Effector CD8-positive, alpha-beta T cell (primary cell): ENCODE measurements around the gene ADARB1.

ENCODE experiments used
- DNase-seq: peaks from one replicate; lab custom pipeline; 2025; lab: John Stamatoyannopoulos, UW

Gene ADARB1

DNA sequence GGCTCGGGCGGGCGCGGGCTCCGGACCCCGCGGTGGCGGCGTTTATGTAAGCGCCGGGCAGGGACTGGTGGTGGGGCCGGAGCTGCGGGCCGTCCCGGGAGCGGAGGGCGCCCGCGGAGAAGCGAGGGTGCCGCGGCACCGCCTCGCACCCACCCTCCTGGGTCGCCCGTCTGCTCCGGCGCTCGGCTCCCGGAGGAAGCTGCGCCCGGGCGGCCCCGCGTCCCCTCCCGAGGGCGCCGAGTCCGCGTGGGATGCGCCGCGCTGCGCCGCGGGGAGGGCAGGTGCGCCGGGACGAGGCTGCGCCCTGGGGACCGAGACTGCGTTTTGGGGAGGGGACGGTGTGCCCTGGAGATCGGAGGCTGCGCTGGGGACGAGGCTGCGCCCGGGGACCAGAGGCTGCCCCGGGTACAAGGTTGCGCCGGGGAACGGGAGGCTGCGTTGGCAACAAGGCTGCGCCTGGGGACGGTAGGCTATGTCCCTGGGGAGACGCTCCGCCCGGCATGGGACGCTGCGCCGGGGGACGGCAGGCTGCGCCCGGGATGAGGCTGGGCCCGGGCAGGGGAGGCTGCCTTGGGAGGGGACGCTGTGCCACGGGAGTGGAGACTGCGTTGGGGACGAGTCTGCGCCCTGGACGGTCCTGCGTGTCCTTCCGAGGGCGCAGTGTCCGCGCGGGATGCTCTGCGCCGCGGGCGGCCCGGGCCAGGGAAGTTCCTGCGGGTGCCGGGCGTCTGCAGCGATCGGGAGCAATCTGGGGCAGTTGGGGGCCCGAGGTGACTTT is 627 bp downstream of the ADARB1 start:
- DNase-seq = no peak

DNA sequence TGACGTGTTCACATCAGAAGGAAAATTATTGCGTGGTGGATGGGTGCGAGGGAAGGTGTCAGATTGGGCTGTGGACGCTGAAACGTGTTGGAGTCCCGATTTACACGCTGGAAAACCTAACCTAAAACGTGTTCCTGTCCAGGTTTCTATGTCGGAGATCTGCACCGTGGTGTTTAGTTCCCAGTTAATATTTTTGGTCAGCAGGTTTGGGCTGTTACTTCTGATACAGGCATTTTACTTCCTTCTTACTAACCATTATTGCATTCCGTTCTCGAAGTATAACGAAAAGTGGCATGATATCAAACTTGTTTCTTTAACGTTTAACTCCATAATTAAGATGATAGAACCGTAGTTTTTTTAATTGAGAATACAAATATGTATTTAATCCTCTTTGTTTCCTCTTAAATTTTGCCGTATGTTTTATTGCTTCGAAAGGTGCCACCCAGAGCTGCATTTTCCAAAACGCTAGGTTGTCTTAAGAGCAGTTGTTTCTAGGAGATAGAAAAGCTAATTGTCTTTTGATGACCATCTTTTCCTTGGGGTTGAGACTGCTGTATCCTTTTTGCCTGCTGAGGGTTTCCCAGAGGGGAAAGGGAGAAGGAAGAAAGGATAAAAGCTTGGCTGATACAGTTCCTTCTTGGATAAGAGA is 1.3 kb downstream of the ADARB1 start:
- no peak for DNase-seq

DNA sequence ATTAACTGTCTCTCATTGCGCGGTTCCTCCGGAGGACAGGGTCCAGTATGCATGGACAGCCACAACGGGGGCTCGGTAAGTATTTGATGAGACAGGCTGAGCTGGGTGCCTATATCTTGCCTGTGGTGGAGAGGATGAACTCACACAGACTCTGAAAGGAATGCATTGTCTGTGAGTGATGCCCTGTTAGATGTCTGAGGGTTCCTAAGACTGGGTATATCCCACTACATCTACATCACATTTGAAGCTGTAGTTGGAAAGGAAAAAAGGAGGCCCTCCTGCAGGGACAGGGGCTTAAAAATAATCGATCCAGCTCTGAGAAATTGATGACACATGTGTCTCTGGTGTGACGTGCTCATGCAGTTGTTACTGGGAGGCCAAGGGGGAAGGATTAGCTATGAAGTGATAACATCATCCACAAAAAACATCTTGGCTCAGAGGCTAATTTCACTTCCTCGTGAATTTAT is 1.9 kb downstream of the ADARB1 start:
- no peak for DNase-seq

DNA sequence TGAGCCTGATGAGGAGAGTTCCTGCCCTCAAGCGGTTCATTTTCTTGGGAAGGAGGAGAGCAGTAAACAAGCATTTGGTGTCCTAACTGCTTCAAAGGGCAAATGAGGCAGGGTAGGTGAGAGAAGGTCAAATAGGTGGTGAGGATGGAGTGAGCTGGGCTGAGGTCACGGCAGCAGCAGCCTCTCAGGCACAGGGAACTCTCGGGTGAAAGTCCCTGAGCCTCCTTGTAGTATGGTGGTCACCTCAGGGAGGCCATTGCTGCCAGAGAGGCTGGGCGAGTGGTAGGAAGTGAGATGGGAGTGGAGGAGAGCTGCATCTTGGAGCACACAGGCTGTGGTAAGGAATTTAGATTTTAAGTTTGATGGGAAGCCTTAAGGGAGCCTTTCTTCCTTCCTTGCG is 4.0 kb downstream of the ADARB1 start:
- DNase-seq = no peak

DNA sequence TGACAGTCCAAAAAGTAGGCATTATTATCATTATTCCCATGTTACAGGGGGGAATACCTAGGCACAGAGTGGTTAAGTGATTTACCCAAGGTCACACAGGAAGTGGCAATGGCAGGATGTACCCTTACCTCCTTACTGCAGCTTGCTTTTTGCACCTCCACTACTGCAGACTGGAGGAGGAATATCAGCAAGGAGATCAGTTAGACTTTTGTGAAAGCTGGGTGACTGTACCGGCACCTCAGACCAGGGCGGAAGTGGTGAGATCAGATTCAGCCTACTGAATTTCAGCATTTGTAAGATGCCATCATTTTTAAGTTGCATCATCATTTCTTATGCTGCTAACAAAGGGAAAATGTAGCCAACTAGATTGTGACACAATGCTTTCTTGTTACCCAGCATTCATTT is 4.5 kb downstream of the ADARB1 start:
- DNase-seq = peak; percentile 47

DNA sequence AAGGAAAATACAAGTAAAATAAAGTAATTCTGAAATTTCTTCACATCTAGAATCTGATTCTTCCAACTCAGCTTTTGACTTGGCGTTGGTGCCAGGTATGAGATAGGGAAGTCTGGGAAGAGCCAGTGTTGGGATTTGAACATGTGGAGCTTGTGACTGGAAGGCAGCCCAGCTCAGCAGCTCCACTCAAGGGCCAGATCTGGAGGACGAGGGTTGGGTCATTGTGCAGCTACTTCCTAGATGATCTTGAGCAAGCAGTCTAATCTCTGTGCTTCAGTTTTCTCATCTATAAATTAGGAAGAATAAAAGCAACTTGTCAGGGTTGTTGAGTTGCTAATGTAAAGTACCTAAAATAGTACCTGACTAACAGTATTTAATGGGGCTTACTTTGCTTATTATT is 5.0 kb downstream of the ADARB1 start:
- no peak for DNase-seq

DNA sequence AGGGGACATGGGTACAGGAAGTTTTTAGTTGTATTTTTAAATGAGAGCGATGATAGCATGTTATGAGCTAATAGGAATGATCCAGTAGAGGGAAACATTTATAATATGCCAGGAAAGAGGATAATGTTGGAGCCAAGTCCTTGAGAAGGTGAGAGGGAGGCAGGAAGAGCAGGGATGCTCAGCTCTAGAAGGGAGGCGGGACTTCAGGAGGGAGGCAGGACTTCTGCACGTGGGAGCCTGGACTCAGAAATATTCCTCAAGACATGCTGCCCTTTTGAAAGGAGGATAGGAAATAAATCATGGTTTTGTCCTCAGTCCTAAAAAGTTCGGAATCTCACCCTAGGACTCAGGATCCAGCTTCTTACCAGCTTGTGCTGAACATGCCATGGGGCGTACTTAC is 5.9 kb downstream of the ADARB1 start:
- DNase-seq = no peak

DNA sequence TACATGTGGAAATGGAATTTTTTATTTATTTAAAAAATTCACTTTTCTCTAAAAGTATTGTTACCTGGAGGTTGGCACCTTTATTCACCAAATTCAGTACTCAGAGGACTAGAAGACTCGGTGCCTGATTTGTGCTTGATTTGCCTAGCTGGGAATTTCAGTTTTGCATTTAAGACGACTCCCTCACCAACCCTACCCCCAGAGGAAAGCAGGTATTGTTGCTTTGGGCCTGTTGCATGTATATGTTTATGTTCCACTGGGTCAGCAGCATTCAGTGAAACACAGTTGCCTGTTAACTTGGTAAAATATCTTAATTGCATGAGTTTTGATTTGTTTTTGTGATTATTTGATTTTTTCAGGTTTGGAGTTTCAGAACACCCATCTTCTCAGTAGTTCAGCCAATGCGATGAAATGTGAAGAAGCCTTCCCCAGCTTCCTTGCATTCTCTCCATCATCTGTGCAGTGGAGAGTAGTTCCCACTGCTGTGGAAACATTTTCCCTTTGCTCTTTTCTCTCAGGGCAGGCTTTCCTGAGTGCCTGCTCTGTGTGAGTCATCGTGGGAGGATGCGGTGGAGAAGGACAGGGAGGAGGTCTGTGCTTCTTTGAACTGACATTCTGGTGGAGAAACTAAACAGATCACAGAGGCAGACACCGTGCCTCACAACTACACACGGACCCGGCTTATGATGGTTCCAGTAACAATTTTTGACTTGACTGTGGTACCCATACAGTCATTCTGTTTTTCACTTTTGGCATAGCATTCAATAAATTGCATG is 6.4 kb downstream of the ADARB1 start:
- peak; percentile 8 for DNase-seq

DNA sequence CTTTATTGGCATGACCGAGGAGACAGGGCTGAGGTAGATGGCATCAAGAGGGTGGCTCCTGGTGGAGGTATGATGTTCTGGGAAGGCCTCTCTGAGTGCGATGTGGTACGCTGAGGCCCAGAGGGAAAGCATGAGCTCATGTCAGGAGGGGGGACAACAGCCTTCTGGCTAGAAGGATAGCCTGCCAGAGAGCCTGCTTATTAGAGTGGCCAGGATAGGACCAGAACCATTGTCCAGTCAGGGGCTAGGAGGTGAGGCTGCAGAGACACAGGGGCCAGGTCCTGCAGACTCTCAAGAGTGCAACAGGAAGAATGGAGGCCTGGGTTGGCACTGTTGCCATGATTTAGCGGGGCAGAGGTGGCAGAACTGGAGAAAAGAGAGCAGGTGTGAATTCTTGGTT is 7.3 kb downstream of the ADARB1 start:
- DNase-seq = no peak

DNA sequence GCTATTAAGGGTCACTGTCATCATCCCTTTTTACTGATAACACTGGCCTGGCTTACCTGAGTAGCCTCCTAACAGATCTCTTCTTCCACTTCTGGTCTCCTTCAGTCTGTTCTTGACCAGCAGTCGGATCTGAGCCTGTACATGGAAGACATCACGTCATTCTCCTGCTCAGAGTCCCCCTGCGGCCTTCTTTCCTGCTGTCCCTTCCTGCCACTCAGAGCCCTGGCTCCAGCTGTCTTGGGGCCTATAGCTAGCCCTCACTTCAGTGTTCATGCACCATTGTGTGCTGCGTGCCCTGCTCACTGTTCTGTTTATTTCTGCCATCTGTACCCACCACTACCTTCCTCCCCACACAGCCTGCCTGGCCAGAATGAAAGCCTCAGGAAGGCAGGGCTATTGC is 8.4 kb downstream of the ADARB1 start:
- no peak for DNase-seq

DNA sequence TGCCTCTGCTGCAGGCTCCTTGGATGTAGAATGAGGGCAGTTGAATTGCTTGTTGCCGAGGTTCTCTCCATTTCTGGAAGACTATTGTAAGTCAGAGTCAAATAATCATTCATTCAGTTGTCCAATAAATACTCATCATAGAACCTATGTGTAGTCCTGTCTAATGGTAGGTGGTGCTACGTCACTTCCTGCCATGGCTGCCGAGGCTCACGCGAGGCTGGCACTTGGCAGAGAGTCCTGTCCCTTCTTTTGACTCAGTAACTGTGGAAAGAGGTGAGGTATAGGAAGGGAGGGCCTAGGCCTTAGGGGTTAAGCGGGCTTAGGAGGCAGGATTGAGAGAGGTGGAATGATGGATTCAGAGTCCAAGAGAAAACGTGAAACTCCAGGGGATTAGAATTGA is 9.7 kb downstream of the ADARB1 start:
- DNase-seq = no peak

DNA sequence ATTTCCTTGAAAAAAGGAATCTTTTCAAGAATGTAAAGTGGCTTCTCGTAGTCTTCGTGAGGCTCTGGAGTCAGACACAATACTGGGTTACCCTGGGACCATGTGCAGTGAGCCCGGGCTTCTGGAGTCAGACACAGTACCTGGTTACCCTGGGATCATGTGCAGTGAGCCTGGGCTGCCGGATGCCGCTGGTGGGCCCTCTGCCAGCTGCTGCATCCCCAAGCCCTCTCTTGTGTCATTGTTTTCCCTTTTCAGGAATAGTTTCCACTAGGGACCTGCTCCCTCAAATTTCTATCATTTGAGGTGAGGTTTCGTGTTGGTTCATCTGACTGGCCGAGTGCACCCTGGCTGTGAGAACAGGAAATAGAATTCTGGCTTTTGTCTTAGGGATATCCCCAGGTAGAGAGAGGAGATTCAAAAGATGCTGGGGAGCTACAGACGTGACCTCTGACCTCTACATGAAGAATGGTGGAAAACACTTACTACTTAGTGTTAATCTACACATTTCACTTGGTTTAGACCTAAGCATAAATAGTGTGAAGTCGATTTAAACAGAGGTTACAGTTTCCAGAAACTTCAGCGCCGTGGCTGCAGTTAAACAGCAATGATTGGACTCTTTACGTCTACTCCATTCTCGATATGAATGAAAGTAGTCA is 10.6 kb downstream of the ADARB1 start:
- DNase-seq = no peak

DNA sequence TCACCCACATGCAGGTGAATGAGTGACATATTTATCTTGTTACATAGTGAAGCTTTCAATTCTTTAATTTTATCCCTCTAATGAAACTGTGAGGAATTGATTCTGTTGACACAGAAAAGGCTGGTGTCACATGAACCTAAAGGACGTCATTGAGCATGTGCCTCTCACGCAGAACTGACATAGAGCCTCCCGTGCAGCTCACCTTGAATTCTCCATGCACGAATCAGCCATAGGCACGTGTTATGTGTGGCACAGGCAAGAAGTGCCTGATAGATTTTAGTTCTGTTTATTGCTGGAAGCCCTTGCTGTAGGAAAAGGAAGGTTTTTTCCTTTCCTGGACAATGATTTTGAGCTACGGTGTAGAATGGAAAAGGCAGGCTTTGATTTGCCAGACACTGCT is 11.3 kb downstream of the ADARB1 start:
- DNase-seq = no peak

DNA sequence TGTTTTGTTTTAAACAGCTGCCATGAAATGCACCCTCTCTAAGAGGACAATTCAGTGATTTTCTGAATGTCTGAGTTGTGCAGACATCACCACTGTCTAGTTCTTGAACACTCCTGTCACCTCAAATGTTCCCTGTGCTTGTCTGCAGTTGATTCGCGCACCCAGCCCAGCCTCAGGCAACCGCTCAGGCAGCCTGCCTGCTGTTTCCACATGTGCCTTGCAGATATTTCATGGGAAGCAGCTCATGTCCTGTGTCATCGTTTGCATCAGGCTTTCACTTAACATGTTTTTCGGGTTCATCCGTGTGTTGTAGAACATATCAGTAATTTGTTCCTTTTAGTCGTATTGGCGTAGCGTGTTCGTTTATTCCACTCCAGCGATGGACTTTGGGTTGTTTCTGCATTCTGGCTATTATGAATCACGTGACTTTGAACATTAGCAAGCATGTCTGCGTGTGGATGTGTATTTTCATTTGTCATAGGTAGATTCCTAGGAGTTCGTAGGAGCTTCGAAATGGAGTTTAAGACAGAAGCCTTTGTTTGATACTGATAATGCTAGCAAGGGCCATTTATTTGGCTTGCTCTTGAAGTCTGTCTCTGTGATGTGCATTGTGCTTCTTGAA is 12.1 kb downstream of the ADARB1 start:
- DNase-seq = no peak

DNA sequence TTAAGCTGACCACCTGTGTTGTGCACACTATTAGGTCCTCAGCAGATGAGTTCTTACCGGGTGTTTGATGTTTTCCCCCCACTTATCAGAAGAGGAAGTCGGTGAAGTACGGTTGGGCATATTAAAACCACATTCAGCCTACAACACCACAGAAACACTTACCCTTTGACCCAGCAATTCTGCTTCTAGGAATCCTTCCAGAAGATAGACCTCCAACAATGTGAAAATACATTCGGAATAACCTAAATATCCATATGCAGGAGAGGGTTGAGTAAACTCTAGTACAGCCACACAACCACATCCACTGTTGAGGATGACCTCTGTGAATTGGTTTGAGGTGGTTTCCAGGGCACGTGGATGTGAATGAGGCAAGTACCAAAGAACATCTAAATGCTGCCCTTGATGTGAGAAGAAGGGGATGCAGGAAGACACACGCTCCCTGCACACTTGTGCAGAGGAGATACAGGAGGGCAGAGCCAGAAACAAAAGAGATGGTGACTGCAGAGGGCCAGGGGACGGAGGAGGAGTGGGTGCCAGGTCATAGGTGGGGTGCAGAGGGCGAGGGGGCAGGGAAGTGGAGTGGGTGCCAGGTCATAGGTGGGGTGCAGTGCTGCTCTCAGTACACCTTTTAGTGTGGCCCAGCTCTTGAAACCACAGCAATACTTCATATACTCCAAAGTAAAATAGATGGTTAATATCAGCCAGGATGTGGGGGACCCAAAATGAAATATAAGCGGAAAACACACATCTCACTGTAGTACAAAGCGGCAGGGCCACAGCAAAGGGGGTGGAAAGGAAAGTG is 12.8 kb downstream of the ADARB1 start:
- DNase-seq = no peak

DNA sequence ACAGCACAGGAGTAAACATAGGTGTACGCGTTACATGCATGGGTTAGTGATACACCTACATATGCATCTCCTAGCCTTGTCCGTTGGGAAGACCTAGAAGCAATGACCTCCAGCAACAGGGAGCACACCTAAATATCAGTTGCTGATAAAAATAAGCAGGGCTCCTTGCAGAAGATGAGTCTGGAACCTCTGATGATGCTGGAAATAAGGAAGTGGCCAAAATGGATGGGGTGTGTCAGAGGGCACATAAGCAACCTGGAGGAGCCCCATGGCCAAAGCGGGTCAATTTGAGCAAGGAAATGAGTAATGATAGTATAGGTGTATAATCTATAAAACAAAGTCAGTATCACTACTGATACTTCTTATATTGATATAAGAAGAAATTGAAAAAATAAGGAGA is 13.7 kb downstream of the ADARB1 start:
- DNase-seq = no peak

DNA sequence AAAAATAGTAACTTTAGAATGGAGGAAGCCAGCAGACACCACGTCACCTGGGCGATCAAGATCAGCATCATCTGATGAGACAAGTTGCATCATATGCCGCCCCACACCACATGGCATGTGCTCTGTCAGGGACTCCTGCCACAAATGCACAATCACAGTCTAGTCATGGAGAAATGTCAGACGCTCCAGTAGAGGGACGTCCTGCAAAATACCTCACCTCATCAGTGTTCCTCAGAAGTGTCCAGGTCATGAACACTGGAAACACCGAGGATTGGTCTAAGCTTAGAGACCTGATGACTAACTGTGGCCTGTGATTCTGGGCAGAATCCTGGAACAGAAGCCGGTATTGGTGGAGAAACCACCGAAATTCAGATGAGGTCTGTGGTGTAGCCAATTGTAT is 14.3 kb downstream of the ADARB1 start:
- DNase-seq = no peak

DNA sequence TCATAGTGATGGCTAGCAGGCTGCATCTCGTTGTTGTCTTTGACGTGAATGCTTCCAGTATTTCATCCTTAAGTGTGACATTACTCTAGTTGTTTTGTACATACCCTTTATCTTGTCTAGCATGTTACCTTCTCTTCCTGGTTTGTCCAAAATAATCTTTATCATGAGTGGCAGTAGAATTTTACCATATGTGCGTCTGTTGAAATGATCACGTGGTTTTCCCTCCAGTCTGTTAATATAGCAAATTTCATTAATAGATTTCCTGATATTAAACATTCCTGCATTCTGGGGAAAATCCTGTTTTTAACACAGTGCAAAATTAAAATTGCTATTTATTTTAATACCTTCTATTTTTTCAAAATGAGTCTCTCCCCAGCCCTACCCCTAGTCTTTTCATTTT is 15.6 kb downstream of the ADARB1 start:
- DNase-seq = no peak

DNA sequence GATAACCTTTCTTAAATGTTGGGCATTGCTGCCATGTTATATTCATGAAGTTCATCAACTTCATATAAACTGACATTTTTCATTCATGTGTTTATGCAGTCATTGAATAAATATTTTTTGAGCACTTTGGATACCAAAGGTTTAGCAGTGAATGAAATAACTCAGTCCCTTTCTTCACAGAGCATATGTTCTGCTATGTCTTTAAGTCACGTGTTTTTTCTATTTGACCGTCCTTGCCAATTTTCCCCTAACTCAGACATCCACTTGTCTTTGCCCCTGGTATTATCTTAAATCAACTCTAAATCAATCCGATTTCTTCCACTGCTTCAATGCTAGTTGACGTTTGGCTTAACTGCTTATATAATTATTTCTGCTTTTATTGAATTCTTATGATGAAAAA is 16.6 kb downstream of the ADARB1 start:
- no peak for DNase-seq

DNA sequence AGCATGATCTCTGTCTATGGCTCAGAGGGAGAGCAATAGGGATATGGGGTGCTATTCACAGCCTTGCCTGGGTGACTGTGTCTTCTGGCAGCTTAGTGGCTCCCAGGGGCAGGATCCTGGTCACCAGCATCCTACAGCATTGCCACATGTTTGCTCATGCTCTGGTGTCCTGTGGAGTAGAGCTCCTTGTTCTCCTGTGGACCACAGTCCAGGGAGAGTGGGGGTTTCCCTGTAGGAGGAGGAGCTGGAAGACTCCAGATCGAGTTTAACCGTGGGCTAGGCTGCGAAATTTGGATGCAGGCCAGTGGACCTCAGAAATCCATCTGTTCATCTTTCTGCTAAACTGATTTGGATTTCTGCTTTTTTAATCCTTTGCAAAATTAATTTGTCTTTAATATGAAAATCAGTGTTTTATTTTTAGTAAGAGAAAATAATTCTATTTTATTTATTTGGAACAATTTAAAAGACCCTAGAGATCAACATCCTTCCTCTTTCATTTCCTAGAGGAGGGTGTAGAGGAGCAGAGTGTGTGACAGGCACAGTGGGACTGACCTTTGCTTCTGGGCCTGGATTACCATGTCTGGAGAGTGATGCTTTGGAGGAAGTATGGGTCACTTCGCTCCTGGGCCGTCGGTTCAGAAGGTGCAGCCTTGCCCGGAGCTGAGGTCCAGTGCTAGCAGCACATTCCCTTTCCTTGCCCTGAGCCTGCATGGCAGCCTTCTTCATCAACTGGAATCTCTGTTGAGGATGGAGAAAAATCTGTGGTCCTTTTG is 17.4 kb downstream of the ADARB1 start:
- DNase-seq = no peak
